ENCODE data around the gene GAST. TPM values are rescaled to one million over a fixed set of nuclear protein-coding genes. Genes with fewer than 3 reads are reported as not detected.

GAST gene
- total and polyA plus RNA-seq, 2 of the 4 experiments (the other 2 are of a cell fraction): not detected

DNA sequence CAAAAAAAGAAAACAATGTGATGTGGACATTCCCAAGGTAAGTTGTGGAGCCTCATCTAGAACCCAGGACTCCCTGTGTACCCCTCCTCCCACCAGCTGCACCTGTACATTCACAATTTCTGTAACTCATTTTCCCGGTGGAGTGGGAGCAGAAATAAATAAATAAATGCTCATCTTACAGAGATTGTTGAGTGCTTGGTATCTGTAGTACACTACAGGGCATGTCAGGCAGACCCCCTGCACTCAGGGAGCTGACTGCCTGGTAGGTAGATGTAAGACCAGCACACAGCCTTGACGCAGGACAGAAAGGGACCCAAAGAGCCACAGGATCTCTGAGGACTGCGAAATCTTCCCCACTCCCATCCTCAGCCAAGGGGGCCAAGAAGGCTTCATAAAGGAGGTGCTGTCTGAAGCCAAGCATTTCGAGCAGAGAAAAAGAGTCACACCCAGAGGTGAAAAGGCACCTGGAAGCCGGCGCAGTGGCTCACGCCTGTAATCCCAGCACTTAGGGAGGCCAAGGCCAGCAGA lies 16.9 kb upstream of the GAST start:
- H3K9ac ChIP-seq (ENCODE audit: low read depth, low read length): no peak overlapping the region
- H3K23ac ChIP-seq (ENCODE audit: low read depth, low read length): no peak overlapping the region
- H3K36me3 ChIP-seq (ENCODE audit: control insufficient read depth, insufficient read depth, low read length): peaks cover 38% of the 10 kb centered on the region
- no peak overlapping the region for H3K27ac ChIP-seq (ENCODE audit: insufficient read depth, low read length)
- peaks cover 23% of the 10 kb centered on the region for H3K9me1 ChIP-seq (ENCODE audit: insufficient read depth, low read length)
- peaks cover 60% of the 10 kb centered on the region for H4K20me1 ChIP-seq (ENCODE audit: insufficient read depth, low read length)
- H2BK20ac ChIP-seq (ENCODE audit: low read depth, low read length): no peak overlapping the region
- H3K4ac ChIP-seq (ENCODE audit: low read depth, low read length): no peak overlapping the region
- ATAC-seq (ENCODE audit: low read depth) (no peak), DNase-seq (peak; percentile 22)
- CTCF ChIA-PET: interaction anchor here (1.1 to 1.3 kb wide), 2 partner anchors 10 to 16 kb away, joined by 4 to 5 read pairs; no protein-coding TSS in a partner anchor
- H2AK5ac ChIP-seq (ENCODE audit: low read depth, low read length): peak overlapping the region; percentile 64; the same call in 1 of the 2 replicates
- no peak overlapping the region for H3K56ac ChIP-seq (ENCODE audit: extremely low read depth, insufficient read depth, low read length)
- no peak overlapping the region for H2BK120ac ChIP-seq (ENCODE audit: low read depth, low read length)
- TF ChIP-seq POLR2A (IDR thresholded peaks at IDR 0.05; ENCODE audit: low read depth, low read length) (no peak), RAD21 (IDR thresholded peaks at IDR 0.05; ENCODE audit: low read length) (no peak), NFE2L2 (IDR thresholded peaks at IDR 0.05; ENCODE audit: low read depth, low read length) (no peak), CHD1 (IDR thresholded peaks at IDR 0.05; ENCODE audit: low read depth, low read length) (no peak), RFX5 (IDR thresholded peaks at IDR 0.05; ENCODE audit: low read depth, low read length) (no peak), BHLHE40 (IDR thresholded peaks at IDR 0.05; ENCODE audit: low read depth, low read length) (no peak), MXI1 (IDR thresholded peaks at IDR 0.05; ENCODE audit: borderline replicate concordance, low read depth, low read length) (no peak), CEBPB (IDR thresholded peaks at IDR 0.05; ENCODE audit: low read depth, low read length) (no peak), MAZ (IDR thresholded peaks at IDR 0.05; ENCODE audit: borderline replicate concordance, low read depth, low read length) (no peak)
- TF ChIP-seq, protein P1, sequence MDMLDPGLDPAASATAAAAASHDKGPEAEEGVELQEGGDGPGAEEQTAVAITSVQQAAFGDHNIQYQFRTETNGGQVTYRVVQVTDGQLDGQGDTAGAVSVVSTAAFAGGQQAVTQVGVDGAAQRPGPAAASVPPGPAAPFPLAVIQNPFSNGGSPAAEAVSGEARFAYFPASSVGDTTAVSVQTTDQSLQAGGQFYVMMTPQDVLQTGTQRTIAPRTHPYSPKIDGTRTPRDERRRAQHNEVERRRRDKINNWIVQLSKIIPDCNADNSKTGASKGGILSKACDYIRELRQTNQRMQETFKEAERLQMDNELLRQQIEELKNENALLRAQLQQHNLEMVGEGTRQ (IDR thresholded peaks at IDR 0.05; ENCODE audit: low read depth, low read length): no peak
- no peak overlapping the region for H4K8ac ChIP-seq (ENCODE audit: low read depth in 2 of 2, low read length in 2 of 2)
- H2BK15ac ChIP-seq (ENCODE audit: low read depth, low read length): no peak overlapping the region
- no peak overlapping the region for H4K91ac ChIP-seq (ENCODE audit: insufficient read depth, low read depth, low read length)
- intact Hi-C loops (cut with micrococcal nuclease): no loop called here
- no CpG with 5 or more reads among the region's 7 CpGs for WGBS, 2 experiments (ENCODE audit: extremely low coverage in 2 of 2, insufficient read length in 1 of 2)
- no peak overlapping the region for H3K4me2 ChIP-seq (ENCODE audit: low read depth, low read length)
- dilution Hi-C loops (cut with HindIII; ENCODE audit: low sequenced_read_pairs, unreplicated experiment): no loop called here
- H3K27me3 ChIP-seq (ENCODE audit: control insufficient read depth, insufficient read depth, low read length): no peaks in the 10 kb centered on the region
- no peaks in the 10 kb centered on the region for H3K9me3 ChIP-seq (ENCODE audit: control insufficient read depth, insufficient read depth, low read length)
- H2BK5ac ChIP-seq (ENCODE audit: low read depth, low read length, poor library complexity, severe bottlenecking): no peak overlapping the region
- no peak overlapping the region for H4K5ac ChIP-seq (ENCODE audit: low read depth, low read length)
- no peak overlapping the region for H3K14ac ChIP-seq (replicated peaks; ENCODE audit: low read depth, low read length)
- H2AFZ ChIP-seq (replicated peaks; ENCODE audit: low read length, poor library complexity): peak overlapping the region; percentile 29
- BruUV-seq (replicated peaks): no TSS peak
- in situ Hi-C loops (cut with MboI; ENCODE audit: low sequenced_read_pairs): no loop called here
- H3K79me1 ChIP-seq (ENCODE audit: low read depth in 1 of 2, low read length in 2 of 2): peaks cover 17 to 37% of the 10 kb centered on the region in 2 experiments
- peaks cover 7% of the 10 kb centered on the region; the same call in 1 of the 2 replicates for H3K4me1 ChIP-seq (ENCODE audit: control insufficient read depth, insufficient read depth, low read length)
- H3K18ac ChIP-seq (ENCODE audit: low read depth, low read length): no peak overlapping the region
- H2AK9ac ChIP-seq (replicated peaks; ENCODE audit: low read depth, low read length, poor library complexity): peak overlapping the region; percentile 38
- no peak overlapping the region for H3K4me3 ChIP-seq (ENCODE audit: insufficient read depth, low read depth, low read length)
- POLR2A ChIA-PET (ENCODE audit: unreplicated experiment): no interaction called here
